Measurements from ENCODE around the gene KCP.

Gene KCP

DNA sequence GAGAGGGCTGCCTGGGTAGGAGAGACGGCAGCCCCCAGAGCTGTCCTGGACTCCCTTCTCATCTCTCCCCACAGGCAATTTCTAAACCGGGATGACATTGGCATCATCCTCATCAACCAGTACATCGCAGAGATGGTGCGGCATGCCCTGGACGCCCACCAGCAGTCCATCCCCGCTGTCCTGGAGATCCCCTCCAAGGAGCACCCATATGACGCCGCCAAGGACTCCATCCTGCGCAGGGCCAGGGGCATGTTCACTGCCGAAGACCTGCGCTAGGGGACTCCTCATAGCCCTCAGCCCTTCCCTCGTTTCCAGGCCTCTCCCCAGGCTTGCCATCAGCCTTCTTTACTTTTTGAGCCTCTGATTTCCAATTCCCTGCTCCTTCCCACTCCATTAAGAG is 45.2 kb downstream of the KCP start:
- ChIA-PET CTCF (interaction anchor here (3.6 to 9.5 kb wide), 2 partner anchors 15 to 17 kb away, joined by 22 to 75 read pairs; no protein-coding TSS in a partner anchor), POLR2A (no interaction called here)
- TF ChIP-seq, protein P1, sequence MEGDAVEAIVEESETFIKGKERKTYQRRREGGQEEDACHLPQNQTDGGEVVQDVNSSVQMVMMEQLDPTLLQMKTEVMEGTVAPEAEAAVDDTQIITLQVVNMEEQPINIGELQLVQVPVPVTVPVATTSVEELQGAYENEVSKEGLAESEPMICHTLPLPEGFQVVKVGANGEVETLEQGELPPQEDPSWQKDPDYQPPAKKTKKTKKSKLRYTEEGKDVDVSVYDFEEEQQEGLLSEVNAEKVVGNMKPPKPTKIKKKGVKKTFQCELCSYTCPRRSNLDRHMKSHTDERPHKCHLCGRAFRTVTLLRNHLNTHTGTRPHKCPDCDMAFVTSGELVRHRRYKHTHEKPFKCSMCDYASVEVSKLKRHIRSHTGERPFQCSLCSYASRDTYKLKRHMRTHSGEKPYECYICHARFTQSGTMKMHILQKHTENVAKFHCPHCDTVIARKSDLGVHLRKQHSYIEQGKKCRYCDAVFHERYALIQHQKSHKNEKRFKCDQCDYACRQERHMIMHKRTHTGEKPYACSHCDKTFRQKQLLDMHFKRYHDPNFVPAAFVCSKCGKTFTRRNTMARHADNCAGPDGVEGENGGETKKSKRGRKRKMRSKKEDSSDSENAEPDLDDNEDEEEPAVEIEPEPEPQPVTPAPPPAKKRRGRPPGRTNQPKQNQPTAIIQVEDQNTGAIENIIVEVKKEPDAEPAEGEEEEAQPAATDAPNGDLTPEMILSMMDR (IDR thresholded peaks at IDR 0.05; ENCODE audit: control extremely low read depth, extremely low read depth, low read depth, missing control alignments) = no peak
- DNase-seq (ENCODE audit: extremely low spot score) = no peak

DNA sequence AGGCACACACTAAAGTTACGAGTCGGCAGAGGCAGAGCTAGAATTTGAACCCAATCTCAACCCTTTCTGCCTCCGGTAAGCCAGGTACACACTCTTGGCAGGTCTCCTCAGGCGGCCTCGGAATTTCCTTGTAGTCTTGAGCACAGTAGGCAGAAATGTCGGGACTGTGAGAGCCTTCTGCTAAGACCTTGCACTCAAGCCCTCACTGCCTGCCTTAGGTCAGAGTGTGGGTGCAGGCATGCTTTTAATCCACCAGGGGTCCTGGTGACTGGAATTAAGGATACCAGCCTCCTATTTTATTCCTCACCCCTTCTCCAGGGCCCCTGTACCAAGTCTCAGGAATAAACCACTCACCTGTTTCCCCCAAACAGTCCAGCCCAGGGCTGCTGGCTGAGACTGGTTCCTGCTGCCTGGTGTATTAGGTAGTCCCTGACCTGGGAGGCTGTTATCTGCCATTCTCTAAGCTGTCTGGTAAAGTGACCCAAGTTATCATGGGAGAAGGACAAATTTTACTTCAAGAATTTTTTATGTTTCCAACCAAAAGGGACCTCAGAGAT is 47.0 kb downstream of the KCP start:
- ChIA-PET POLR2A (no interaction called here), CTCF (interaction anchor here (0.6 to 3.8 kb wide), 19 partner anchors 8 to 437 kb away, joined by 3 to 24 read pairs (median 6); no protein-coding TSS in a partner anchor)
- TF ChIP-seq, protein P1 (IDR thresholded peaks at IDR 0.05; ENCODE audit: control extremely low read depth, extremely low read depth, low read depth, missing control alignments) = peak; percentile 63
- DNase-seq (ENCODE audit: extremely low spot score) = peak; percentile 68

DNA sequence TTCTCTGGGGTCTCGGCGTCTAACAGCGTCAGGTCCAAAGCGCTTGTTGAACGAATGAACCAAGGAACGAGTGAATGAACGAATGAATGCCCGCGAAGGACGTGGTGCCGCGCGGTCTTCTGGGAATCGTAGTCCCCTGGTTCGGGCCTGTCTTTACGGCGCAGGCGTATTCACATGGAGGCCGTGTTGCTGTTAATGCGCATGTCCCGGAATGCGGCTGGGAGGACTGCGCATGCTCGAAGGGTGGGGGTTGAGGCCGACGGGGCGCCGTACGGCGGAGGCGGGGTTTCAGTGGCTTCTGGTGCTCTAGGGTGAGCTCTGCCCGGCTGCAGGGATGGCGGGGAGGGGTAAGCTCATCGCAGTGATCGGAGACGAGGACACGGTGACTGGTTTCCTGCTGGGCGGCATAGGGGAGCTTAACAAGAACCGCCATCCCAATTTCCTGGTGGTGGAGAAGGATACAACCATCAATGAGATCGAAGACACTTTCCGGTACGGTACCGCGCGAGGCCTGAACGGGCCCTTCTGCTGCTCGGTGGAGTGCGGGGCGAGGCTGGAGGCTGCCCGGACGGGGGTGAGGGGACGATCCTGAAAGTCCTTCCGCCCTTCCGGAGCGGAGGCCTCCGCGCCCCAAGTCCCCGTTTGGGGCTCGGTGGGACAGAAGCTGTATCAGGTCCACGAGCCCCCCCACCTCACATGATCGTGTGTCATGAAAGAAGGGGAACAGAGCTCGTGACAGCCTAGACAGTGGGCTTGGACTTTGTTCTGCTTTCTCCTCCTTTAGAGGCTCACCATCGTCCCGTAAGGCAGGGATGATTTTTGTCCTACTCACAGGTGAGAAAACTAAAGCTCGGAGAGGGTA is 47.7 kb downstream of the KCP start, which contains the start of gene ATP6V1F:
TSS of gene ATP6V1F (plus strand) at position 286 of the 862 bp plus-strand sequence. CDS start at position 335, 49 bp downstream.
- ChIA-PET POLR2A (interaction anchor here (0.7 kb wide), 1 partner anchor 21 kb away, joined by 4 read pairs; no protein-coding TSS in a partner anchor), CTCF (interaction anchor here (0.6 to 4.5 kb wide), 21 partner anchors 9 to 436 kb away, joined by 3 to 24 read pairs (median 6); no protein-coding TSS in a partner anchor)
- peak; percentile 99 for DNase-seq (ENCODE audit: extremely low spot score)
- TF ChIP-seq, protein P1 (IDR thresholded peaks at IDR 0.05; ENCODE audit: control extremely low read depth, extremely low read depth, low read depth, missing control alignments) = no peak

DNA sequence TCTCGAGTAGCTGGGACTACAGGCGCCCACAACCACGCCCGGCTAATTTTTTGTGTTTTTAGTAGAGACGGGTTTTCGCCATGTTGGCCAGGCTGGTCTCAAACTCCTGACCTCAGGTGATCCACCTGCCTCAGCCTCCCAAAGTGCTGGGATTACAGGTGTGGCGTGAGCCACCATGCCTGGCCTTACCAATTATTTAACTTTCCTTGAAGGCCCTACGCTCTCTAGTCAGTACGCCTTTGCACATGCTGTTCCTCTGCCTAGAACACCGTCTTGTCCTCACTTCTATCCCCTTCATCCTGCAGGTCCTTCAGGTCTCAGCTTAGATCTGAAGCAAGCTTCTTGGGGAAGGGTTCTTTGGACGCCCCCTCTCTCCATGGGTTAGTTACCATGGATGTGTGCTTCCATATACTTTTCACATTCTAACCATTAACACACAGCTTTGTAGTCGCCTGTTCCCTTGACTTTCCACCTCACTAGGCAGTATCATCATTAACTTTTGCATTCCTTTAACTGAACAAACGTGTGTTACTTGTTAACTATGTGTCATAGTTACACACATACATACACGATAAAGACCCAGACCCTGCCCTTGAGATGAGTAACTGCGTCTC is 48.4 kb downstream of the KCP start:
- TF ChIP-seq, protein P1 (IDR thresholded peaks at IDR 0.05; ENCODE audit: control extremely low read depth, extremely low read depth, low read depth, missing control alignments) = no peak
- no peak for DNase-seq (ENCODE audit: extremely low spot score)
- CTCF ChIA-PET = interaction anchor here (0.7 to 4.5 kb wide), 17 partner anchors 10 to 357 kb away, joined by 3 to 24 read pairs (median 7); no protein-coding TSS in a partner anchor
- POLR2A ChIA-PET = interaction anchor here (0.7 kb wide), 1 partner anchor 22 kb away, joined by 4 read pairs; no protein-coding TSS in a partner anchor

DNA sequence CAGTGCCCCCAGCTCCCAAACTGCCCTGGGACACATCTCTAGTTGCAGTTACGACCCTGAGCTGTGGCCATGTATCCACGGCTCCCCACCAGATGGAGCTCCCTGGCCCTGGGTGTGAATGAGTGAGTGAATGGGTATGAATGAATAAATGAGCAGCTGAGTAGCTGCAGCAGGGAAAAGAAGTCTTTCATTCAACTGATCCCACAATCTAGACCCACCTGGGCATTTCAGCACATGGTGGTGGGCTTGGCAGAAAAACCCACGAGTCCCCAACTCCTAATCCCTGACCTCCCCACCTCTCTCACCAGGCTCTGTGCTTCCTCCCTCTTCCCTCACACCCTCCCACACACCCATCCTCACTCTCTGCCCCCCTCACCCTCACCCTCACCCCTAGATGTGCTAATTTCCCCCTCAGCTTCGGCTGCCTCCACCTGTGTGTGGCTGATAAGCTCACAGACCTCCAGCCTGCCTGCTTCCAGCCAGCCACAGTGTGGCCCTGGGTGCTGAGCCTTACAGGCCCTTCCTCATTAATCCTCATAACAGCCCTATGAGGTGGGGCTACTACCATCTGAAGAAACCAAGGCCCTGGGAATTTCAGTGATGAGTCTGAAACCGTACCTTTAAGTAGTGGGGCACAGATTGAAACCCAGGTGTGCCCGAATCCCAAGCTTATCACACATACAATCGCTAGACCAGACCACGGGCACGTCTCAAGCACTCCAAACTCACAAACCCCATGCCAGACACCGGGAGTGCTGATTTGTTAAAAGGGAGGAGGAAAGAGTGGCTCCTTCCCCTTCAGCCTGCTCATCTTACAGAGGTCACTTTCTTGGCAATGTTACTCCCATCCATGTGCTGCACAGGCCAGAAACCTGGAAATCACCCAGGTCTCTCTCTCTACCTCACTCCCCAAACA is 50.1 kb downstream of the KCP start:
- DNase-seq (ENCODE audit: extremely low spot score) = no peak
- ChIA-PET POLR2A (no interaction called here), CTCF (interaction anchor here (0.7 to 4.5 kb wide), 7 partner anchors 11 to 358 kb away, joined by 3 to 20 read pairs (median 3); no protein-coding TSS in a partner anchor)
- TF ChIP-seq, protein P1 (IDR thresholded peaks at IDR 0.05; ENCODE audit: control extremely low read depth, extremely low read depth, low read depth, missing control alignments) = no peak

Measured in GM10248 (cell line).